ENCODE measurements around the gene ANKRD6.

Gene ANKRD6

GRCh38 chr6:89471287-89471867 is 38.4 kb downstream of the ANKRD6 start:
- no peak for DNase-seq (ENCODE audit: low spot score)

- no peak for DNase-seq (ENCODE audit: low spot score)
Measured at GRCh38 chr6:89475101-89475500, 42.1 kb downstream of the ANKRD6 start.

DNA sequence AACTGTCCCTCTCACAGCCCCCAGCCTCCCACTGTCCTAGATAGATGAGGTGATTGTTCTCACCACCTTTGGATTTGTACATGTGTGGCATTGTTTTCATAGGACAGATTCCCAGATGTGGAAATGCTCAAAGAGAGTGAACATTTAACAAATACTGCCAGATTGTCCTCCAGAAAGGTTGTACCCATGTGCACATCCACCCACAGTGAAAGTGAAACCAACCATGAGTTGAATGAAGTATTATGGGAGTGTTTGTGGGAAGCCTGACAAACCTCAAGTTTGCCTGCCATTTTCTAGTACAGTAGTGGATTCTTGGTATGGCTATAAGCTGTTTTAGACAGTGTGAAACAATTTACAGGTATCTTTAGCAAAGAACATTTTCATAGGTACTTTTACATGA is 42.7 kb downstream of the ANKRD6 start:
- no peak for DNase-seq (ENCODE audit: low spot score)

DNA sequence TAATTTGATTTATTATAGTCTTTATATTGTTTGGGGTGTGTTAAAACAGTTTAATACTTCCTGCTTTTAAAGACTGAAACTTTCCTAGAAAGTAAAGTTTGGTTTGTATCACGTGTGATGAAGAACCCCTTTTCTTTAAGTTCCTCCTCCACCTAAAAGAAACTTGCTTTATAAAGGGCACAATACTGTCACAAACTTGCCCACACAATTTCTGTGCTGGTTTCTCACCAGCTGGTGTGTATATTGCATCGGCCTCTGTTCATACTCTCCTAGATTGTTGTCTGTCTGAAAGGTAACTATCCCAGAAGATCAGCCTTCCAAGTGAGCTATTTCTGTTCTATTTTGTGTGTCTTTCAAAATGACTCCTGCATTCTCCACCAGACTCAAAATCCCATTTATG is 46.9 kb downstream of the ANKRD6 start:
- no peak for DNase-seq (ENCODE audit: low spot score)

DNA sequence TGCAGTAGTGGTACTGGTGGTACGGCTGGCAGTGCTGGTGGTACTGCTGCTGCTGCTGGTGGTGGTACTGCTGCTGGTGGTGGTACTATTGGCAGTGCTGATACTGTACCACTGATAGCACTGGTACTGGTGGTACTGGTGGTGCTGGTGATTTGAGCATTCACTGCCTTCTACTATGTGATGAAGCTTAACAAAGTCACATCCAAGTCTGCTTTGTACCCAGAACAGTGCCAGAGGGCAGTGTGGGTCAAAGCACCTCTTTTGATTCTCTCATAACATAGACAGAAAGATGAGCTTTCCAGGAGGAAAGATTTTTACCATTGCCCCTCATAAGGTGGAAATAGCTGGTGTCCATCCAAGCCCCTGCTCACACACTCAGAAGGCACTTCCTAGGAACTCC is 48.7 kb downstream of the ANKRD6 start:
- DNase-seq (ENCODE audit: low spot score): no peak

GRCh38 chr6:89482126-89482525 is 49.2 kb downstream of the ANKRD6 start:
- no peak for DNase-seq (ENCODE audit: low spot score)

- no peak for DNase-seq (ENCODE audit: low spot score)
Measured at GRCh38 chr6:89483111-89483720, 50.3 kb downstream of the ANKRD6 start.

- DNase-seq (ENCODE audit: low spot score): no peak
Measured at GRCh38 chr6:89485320-89485719, 52.4 kb downstream of the ANKRD6 start.

DNA sequence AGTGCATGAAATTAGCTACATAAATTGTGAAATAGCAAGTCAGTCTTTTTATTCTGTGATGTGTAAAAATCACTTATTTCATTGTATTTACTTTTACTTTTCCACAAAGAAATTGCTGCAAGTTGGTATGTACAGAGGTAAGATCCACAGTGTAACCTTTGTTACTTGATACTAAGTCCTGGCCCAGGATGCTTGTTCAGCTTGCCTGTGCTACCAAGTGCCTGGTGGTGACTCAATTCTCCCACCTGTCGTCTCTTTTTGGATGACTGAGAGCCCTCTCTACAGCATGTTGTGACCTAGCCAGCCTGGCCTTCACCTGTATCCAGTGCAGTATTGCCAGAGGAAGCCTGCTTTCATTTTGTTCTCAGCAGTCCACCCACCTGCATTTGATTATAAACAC is 54.9 kb downstream of the ANKRD6 start:
- no peak for DNase-seq (ENCODE audit: low spot score)

DNA sequence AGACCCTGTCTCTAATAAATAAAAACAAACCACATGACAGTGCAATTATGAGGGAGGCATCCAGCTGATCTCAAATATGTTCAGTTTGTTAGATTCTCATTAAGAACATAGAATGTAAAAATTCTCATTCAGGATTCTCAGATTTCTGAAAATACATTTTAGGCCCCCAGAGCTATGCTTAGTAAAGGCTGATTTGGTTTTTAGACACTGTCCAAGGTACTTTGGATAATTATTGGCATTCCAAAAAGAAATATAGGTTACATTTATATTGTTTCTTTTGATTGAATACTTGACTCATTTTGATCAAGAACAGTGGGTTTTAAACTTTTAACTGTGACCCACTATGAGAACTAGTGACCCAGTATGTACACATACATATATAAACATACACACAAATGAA is 55.5 kb downstream of the ANKRD6 start:
- DNase-seq (ENCODE audit: low spot score): no peak

GRCh38 chr6:89489078-89489477 is 56.1 kb downstream of the ANKRD6 start:
- no peak for DNase-seq (ENCODE audit: low spot score)

GRCh38 chr6:89492025-89492640 is 59.2 kb downstream of the ANKRD6 start:
- DNase-seq (ENCODE audit: low spot score): no peak

GRCh38 chr6:89494131-89494793 is 61.3 kb downstream of the ANKRD6 start:
- no peak for DNase-seq (ENCODE audit: low spot score)

DNA sequence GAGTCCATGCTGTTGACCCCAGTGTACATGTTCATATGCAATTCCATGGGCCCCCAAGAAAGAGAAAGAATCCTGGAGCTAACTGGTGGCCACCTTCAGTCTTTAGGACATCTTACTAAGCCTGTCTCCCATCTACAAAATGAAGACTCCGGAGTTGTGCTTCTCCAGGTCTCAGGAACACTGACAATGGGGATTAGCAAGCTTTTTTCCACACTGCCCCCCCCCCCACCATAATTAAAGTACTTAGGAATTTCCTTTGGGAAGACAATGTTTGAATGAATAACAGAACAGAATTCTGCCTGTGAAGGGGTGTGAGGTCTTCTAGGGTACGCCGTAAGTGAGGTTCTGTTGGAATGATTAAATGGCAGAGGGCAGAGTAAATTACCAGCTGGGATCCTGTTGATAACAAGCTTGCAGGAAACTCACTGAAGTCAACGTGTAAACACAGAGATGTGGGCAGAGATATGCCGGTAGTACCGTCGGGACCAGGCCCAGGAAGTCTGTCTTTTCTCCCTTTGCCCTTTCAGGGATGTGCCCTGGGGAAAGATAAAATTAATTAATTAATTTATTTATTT is 63.1 kb downstream of the ANKRD6 start:
- DNase-seq (ENCODE audit: low spot score): no peak

DNA sequence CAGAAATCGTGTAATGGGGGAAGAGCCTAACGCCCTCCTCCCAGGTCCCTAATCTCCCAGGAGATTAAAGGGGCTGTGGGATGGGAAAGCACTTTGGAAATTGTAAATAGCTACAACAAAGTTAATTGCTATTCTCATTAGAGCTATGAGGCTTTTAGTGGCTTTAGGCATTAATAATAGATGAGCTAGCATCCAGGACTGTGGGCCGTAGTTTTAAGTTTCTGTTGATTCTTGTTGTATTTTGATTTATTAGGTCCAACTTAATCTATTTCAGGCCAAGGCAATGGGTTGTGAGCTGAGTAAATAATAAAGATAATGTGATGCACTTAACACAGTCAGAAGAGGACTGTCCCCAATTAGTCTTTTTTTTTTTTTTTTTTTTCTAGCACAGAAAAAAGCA is 67.7 kb downstream of the ANKRD6 start:
- DNase-seq (ENCODE audit: low spot score): no peak

- no peak for DNase-seq (ENCODE audit: low spot score)
Measured at GRCh38 chr6:89501222-89501621, 68.3 kb downstream of the ANKRD6 start.

DNA sequence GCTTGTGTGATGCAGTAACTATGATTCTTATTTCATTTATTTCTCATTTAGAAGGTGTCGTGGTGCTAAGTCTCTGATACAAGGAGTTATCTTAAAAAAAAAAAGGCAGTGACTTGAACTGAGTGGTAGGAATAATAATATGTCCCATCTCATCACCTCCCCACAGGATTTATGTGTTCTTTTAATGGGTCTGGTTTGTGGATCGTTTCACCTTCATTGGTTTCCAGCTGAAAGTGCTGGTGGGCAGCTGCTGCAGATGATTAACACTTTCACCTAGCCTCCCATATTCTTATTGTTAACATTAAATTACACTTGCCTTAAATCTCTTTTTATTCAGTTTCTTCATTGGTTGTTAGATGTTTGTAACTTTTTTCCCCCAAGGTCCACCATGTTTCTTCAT is 68.8 kb downstream of the ANKRD6 start:
- no peak for DNase-seq (ENCODE audit: low spot score)

DNA sequence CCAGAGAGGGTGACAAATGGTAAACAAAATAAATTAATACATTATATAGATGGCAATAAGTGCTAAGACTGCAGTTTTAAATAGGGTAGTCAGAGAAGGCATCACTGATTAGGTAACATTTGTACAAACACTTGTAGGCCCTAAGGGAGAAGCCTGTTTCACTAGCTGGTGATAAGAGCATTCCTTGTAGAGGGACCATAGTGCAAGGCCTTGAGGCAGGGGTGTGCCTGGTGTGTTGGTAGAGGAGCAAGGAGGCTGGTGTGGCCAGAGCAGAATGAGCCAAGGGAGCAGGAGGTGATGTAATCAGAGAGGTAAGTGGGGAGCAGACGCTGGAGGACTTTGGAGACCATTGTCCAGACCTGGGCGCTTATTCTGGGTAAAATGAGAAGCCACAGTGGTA is 70.7 kb downstream of the ANKRD6 start:
- DNase-seq (ENCODE audit: low spot score): no peak

- DNase-seq (ENCODE audit: low spot score): no peak
Measured at GRCh38 chr6:89505847-89506246, 72.9 kb downstream of the ANKRD6 start.

DNA sequence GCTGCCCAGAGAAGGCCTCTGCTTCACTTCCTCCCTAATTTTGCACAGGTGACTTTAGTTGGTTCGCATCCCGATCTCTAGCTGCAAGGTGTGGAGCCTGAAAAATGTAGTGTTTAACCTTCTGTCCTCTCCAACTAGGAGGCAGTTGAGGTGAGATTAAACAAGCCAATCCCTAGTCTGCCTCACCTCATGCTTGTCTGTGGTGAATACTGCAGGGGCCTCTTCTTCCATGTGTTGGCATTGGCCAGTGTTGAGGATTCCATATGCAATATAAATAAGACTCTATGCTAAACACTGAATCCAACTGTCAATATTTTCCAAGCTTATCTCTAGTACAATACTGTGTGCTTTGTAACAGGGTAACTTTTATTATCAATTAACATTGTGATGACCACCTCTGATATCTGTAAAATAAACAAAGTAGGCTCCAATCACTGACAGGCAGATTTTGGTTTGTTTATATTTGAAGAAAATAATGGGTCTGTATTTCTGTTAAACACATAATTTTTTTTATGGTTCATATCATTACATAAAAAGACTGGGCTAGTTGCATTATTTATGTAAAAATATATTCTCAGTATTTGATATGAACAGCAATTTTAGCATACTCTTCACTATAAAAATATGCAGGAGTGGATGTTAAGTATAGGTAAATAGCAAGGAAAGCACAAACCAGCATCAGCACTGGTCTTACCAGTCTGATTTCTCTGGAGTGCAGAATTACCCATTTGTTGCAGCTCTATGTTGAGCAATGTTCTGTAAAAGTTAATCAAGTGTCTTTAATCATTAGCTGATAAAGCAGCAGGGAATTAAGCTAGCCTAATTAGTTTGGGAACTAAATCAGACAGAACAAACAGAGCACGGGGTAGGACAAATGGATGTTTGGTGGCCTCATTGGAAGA is 74.0 kb downstream of the ANKRD6 start:
- DNase-seq (ENCODE audit: low spot score): no peak

DNA sequence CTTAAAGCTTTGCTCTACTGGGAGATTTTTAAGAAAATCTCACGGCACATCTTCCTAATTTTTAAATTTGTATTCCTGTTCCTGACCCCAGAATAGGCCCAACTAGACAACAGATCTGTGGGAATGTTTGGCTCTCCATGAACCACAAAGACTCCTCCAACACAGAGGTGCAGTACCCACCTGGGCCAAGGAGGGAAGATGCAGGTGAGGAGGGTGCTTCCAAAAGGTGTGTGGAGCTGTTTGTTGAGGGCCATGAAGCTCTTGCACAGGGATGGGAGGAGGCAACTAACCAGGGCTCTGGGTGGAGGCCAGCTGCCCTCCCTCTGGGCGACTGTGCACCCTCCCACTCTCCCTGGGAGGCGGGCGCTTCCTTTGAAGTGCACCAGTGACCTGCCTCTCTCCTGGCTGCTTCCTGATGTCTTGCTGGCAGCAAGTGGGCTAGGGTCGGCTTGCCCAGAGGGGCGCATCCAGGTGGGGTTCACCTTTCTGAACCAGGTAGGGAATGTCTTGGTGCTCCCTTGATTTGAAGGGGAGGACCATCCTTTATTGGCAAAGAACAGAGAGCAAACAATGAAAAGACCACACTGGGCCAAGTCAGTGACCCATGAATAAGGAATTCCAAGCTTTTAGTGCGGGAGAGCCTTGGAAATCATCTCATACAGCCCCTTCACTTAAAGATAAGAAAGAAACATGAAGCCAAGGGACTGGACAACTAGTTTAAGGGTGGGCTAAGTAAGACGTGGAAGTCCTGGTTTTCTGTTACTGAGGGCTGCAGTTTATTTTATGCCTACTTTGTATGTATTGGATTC is 76.0 kb downstream of the ANKRD6 start:
- no peak for DNase-seq (ENCODE audit: low spot score)
